ENCODE measurements around the gene MGAT3. TPM values are rescaled to one million over a fixed set of nuclear protein-coding genes. Genes with fewer than 3 reads are reported as not detected.

MGAT3 gene
- total and polyA plus RNA-seq, 2 of the 13 experiments (the other 11 are each of a cell fraction or from before 2014, with no cell fraction given) = 0.11 to 0.15 TPM

DNA sequence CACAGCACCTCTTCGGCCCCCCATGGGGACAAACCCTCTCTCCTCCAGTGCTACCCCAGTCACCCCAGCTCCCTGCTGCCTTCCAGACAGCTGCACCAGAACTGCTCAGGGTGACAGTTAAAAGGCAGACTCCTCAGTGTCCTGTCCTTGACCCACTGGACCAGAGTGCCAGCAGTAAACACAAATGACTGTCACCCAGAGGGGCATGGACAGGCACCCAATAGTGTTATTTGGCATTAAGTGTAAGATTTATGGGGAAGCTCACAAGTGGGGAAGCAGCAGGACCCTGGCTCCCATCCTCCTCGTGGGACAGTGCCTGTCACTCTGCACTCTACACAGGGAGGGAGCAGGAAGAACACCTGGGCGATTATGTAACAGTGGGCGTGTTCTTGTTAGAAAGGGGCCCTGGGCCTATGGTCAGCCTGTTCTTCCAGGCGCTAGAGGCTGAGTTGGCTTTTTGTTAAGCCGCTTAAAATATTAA, 70.7 kb downstream of the MGAT3 start (continued):
- TF ChIP-seq ZBTB4 (CRISPR knock-in tag; IDR thresholded peaks at IDR 0.05; ENCODE audit: borderline replicate concordance) (no peak), PAXIP1 (CRISPR knock-in tag; conservative IDR thresholded peaks at IDR 0.05) (0 out of 2 replicates have a peak, but pooled peaks have one; percentile 37), MEIS2 (CRISPR knock-in tag; IDR thresholded peaks at IDR 0.05) (0 out of 2 replicates have a peak, but pooled peaks have one; percentile 30), CBX1 (IDR thresholded peaks at IDR 0.05; ENCODE audit: low read depth) (no peak), MYNN (CRISPR knock-in tag; IDR thresholded peaks at IDR 0.05; ENCODE audit: low read depth) (no peak), ZNF687 (CRISPR knock-in tag; IDR thresholded peaks at IDR 0.05) (no peak; the same call in 1 of the 2 replicates), ZNF614 (CRISPR knock-in tag; IDR thresholded peaks at IDR 0.05; ENCODE audit: borderline replicate concordance) (no peak; the same call in 1 of the 2 replicates), SALL1 (CRISPR knock-in tag; IDR thresholded peaks at IDR 0.05) (peak; percentile 37; the same call in 1 of the 2 replicates), ZFX (CRISPR knock-in tag; IDR thresholded peaks at IDR 0.05; ENCODE audit: low read depth) (peak; percentile 55; the same call in 1 of the 2 replicates), NR2F1 (CRISPR knock-in tag; IDR thresholded peaks at IDR 0.05) (peak in 1 of 2 experiments; percentile 50; a peak in 2 of 4 replicates), TGIF2 (CRISPR knock-in tag; IDR thresholded peaks at IDR 0.05) (peak; percentile 66; the same call in 1 of the 2 replicates), ZNF883 (CRISPR knock-in tag; IDR thresholded peaks at IDR 0.05; ENCODE audit: not compliant biosample characterization) (no peak), ZNF431 (CRISPR knock-in tag; IDR thresholded peaks at IDR 0.05; ENCODE audit: borderline replicate concordance, low read depth) (0 out of 2 replicates have a peak, but pooled peaks have one; percentile 44)
- TF ChIP-seq, protein P1, sequence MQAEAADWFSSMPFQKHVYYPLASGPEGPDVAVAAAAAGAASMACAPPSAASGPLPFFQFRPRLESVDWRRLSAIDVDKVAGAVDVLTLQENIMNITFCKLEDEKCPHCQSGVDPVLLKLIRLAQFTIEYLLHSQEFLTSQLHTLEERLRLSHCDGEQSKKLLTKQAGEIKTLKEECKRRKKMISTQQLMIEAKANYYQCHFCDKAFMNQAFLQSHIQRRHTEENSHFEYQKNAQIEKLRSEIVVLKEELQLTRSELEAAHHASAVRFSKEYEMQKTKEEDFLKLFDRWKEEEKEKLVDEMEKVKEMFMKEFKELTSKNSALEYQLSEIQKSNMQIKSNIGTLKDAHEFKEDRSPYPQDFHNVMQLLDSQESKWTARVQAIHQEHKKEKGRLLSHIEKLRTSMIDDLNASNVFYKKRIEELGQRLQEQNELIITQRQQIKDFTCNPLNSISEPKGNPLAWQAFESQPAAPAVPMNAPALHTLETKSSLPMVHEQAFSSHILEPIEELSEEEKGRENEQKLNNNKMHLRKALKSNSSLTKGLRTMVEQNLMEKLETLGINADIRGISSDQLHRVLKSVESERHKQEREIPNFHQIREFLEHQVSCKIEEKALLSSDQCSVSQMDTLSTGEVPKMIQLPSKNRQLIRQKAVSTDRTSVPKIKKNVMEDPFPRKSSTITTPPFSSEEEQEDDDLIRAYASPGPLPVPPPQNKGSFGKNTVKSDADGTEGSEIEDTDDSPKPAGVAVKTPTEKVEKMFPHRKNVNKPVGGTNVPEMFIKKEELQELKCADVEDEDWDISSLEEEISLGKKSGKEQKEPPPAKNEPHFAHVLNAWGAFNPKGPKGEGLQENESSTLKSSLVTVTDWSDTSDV (CRISPR knock-in tag; IDR thresholded peaks at IDR 0.05) = no peak
